ENCODE measurements around the gene TRIP13. TPM values are rescaled to one million over a fixed set of nuclear protein-coding genes. Genes with fewer than 3 reads are reported as not detected.
A peak's percentile ranks its signal among the peaks of the same experiment; 100 is the strongest.

Gene TRIP13
- polyA plus RNA-seq, 3 donors: 0.24 to 1.2 TPM; not detected in 1

GRCh38 chr5:885529-885928 is 7.2 kb upstream of the TRIP13 start:
- Histone ChIP-seq H3K4me3 (replicated peaks in 1 of 3; ENCODE audit: low read depth in 2 of 3, low read length in 3 of 3) (no peak overlapping the region), H3K36me3 (replicated peaks in 1 of 2; ENCODE audit: control insufficient read depth in 1 of 2, insufficient read depth in 2 of 2, low read length in 2 of 2) (peaks cover 98 to 100% of the 10 kb centered on the region in 2 donors), H2AFZ (ENCODE audit: insufficient read depth, low read depth, low read length, poor library complexity, severe bottlenecking) (no peak overlapping the region), H4K20me1 (ENCODE audit: insufficient read depth, low read length) (peaks cover 69% of the 10 kb centered on the region), H3K9ac (ENCODE audit: insufficient read depth, low read length, poor library complexity, severe bottlenecking) (no peak overlapping the region), H3K4me1 (ENCODE audit: control insufficient read depth in 1 of 2, insufficient read depth in 2 of 2, low read length in 2 of 2) (no peaks in the 10 kb centered on the region), H3K27ac (ENCODE audit: low read depth in 1 of 2, low read length in 2 of 2) (no peak overlapping the region), H3K27me3 (ENCODE audit: control insufficient read depth in 2 of 2, insufficient read depth in 2 of 2, low read length in 2 of 2) (no peaks in the 10 kb centered on the region), H3K9me3 (replicated peaks in 1 of 2; ENCODE audit: control insufficient read depth in 1 of 2, insufficient read depth in 1 of 2, low read length in 2 of 2) (no peaks in the 10 kb centered on the region), H3K79me2 (ENCODE audit: insufficient read depth, low read length) (peaks cover 25% of the 10 kb centered on the region), H3K4me2 (replicated peaks; ENCODE audit: extremely low read depth, low read length, poor library complexity, severe bottlenecking) (no peak overlapping the region)
- DNase-seq: no peak
- TF ChIP-seq CTCF (IDR thresholded peaks at IDR 0.05): no peak
- peak overlapping the region in 2 of 7 donors; percentile 16 to 66 for H3K27ac Mint-ChIP-seq
- H3K9me3 Mint-ChIP-seq: peaks cover 0 to 10% (median 0%) of the 10 kb centered on the region in 7 donors
- peaks cover 0 to 2% (median 0%) of the 10 kb centered on the region in 3 donors for H3K27me3 Mint-ChIP-seq (ENCODE audit: low read depth in 3 of 3)
- intact Hi-C loops (cut with micrococcal nuclease): loop anchor here in 1 of 2 donors (10.0 kb wide), 1 partner anchor 919 kb away; the partner anchor contains the start of gene NDUFS6
- H3K36me3 Mint-ChIP-seq: peaks cover 96 to 99% of the 10 kb centered on the region in 2 donors
- no peak overlapping the region for H3K4me3 Mint-ChIP-seq
- WGBS (ENCODE audit: insufficient coverage): 99% methylated on average over 11 of the region's 13 CpGs
- peaks cover 7% of the 10 kb centered on the region for H3K4me1 Mint-ChIP-seq

GRCh38 chr5:886036-886435 is 6.6 kb upstream of the TRIP13 start:
- no peak for TF ChIP-seq CTCF (IDR thresholded peaks at IDR 0.05)
- Histone ChIP-seq H3K9me3 (replicated peaks in 1 of 2; ENCODE audit: control insufficient read depth in 1 of 2, insufficient read depth in 1 of 2, low read length in 2 of 2) (no peaks in the 10 kb centered on the region), H3K36me3 (replicated peaks in 1 of 2; ENCODE audit: control insufficient read depth in 1 of 2, insufficient read depth in 2 of 2, low read length in 2 of 2) (peaks cover 98 to 100% of the 10 kb centered on the region in 2 donors), H3K4me1 (ENCODE audit: control insufficient read depth in 1 of 2, insufficient read depth in 2 of 2, low read length in 2 of 2) (peaks cover under 1 to 2% of the 10 kb centered on the region in 2 donors), H3K79me2 (ENCODE audit: insufficient read depth, low read length) (peaks cover 31% of the 10 kb centered on the region), H3K4me2 (replicated peaks; ENCODE audit: extremely low read depth, low read length, poor library complexity, severe bottlenecking) (no peak overlapping the region), H3K27me3 (ENCODE audit: control insufficient read depth in 2 of 2, insufficient read depth in 2 of 2, low read length in 2 of 2) (no peaks in the 10 kb centered on the region), H3K4me3 (replicated peaks in 1 of 3; ENCODE audit: low read depth in 2 of 3, low read length in 3 of 3) (no peak overlapping the region), H3K27ac (ENCODE audit: low read depth in 1 of 2, low read length in 2 of 2) (no peak overlapping the region), H3K9ac (ENCODE audit: insufficient read depth, low read length, poor library complexity, severe bottlenecking) (no peak overlapping the region), H4K20me1 (ENCODE audit: insufficient read depth, low read length) (peaks cover 72% of the 10 kb centered on the region), H2AFZ (ENCODE audit: insufficient read depth, low read depth, low read length, poor library complexity, severe bottlenecking) (no peak overlapping the region)
- Mint-ChIP-seq H3K36me3 (peaks cover 96 to 99% of the 10 kb centered on the region in 2 donors), H3K27me3 (ENCODE audit: low read depth in 3 of 3) (peaks cover 0 to 2% (median 0%) of the 10 kb centered on the region in 3 donors), H3K27ac (no peak overlapping the region), H3K4me3 (no peak overlapping the region), H3K4me1 (peaks cover 10% of the 10 kb centered on the region), H3K9me3 (peaks cover 0 to 10% (median 0%) of the 10 kb centered on the region in 7 donors)
- 100% methylated on average over 13 of the region's 13 CpGs for WGBS (ENCODE audit: insufficient coverage)
- DNase-seq: no peak
- intact Hi-C loops (cut with micrococcal nuclease): loop anchor here in 1 of 2 donors (10.0 kb wide), 1 partner anchor 919 kb away; the partner anchor contains the start of gene NDUFS6
